Measurements from ENCODE around the gene BDKRB2. TPM values are rescaled to one million over a fixed set of nuclear protein-coding genes. Genes with fewer than 3 reads are reported as not detected.

Gene BDKRB2
- polyA plus RNA-seq (ENCODE audit: insufficient read length) = 2.5 TPM
- long read RNA-seq, donor 1, full-length matches to known transcripts = 1 of 1 reads
- long read RNA-seq, donor 1, partial matches to known transcripts = 0 of 1 reads
- long read RNA-seq, donor 1, other reads (novel, unspliced or antisense) = 0 of 1 reads
- long read RNA-seq, donor 2 = 0 reads
- long read RNA-seq, donor 3 = 0 reads
- long read RNA-seq, donor 4 = 0 reads
- long read RNA-seq, donor 5 = 0 reads
- long read RNA-seq, donor 6 = 0 reads
- long read RNA-seq, donor 7 = 0 reads
- long read RNA-seq, donor 8 = 0 reads

GRCh38 chr14:96204151-96205058, at the start of gene BDKRB2:
Gene BDKRB2, plus strand, starts transcription at chr14:96204839. Its CDS starts 32,269 bp downstream, at chr14:96237108.
- peak; percentile 84 for DNase-seq

GRCh38 chr14:96154900-96155299, 49.7 kb upstream of the BDKRB2 start:
- DNase-seq = no peak

- no peak for DNase-seq
These were observed 47.6 kb upstream of the BDKRB2 start for GRCh38 chr14:96156804-96157760.

- DNase-seq = no peak
These were observed 45.9 kb upstream of the BDKRB2 start for GRCh38 chr14:96158735-96159134.

GRCh38 chr14:96160076-96160912, 44.3 kb upstream of the BDKRB2 start:
- no peak for DNase-seq

GRCh38 chr14:96160913-96161310, 43.7 kb upstream of the BDKRB2 start:
- no peak for DNase-seq

GRCh38 chr14:96161636-96162035, 43.0 kb upstream of the BDKRB2 start:
- DNase-seq = no peak

- DNase-seq = no peak
These were observed 42.4 kb upstream of the BDKRB2 start for GRCh38 chr14:96162265-96162664.

- DNase-seq = no peak
These were observed 41.9 kb upstream of the BDKRB2 start for GRCh38 chr14:96162741-96163140.

- no peak for DNase-seq
These were observed 39.7 kb upstream of the BDKRB2 start for GRCh38 chr14:96164861-96165490.

- DNase-seq = no peak
These were observed 38.9 kb upstream of the BDKRB2 start for GRCh38 chr14:96165493-96166436.

GRCh38 chr14:96166461-96167223, 38.0 kb upstream of the BDKRB2 start:
- no peak for DNase-seq

- no peak for DNase-seq
These were observed 37.2 kb upstream of the BDKRB2 start for GRCh38 chr14:96167224-96168148.

- DNase-seq = no peak
These were observed 36.1 kb upstream of the BDKRB2 start for GRCh38 chr14:96168581-96168980.

GRCh38 chr14:96170961-96171592, 33.6 kb upstream of the BDKRB2 start:
- DNase-seq = no peak

- DNase-seq = no peak
These were observed 30.8 kb upstream of the BDKRB2 start for GRCh38 chr14:96173636-96174475.

Measured in left kidney (tissue), 8 donors.